Spleen (tissue), 7 donors: ENCODE data around the gene FAM120AOS.

Experiments used
- CTCF ChIP-seq, 11 experiments: fragments of 200-600 bp in 7 of 11; fragments of 450-650 bp in 4 of 11; sonication (generic) in 4 of 11; IDR thresholded peaks in 8 of 11; conservative IDR thresholded peaks in 3 of 11; 1 replicate in 7 of 11; 2 replicates in 4 of 11; pipeline versions ENCODE4 v1.4.0 to v1.8.0; 2016 to 2021; ENCODE audit warnings: antibody characterized with exemption in 11 of 11, inconsistent platforms in 4 of 11, mild to moderate bottlenecking in 1 of 11
- POLR2A ChIP-seq, 3 donors: fragments of 450-650 bp; IDR thresholded peaks; one replicate each; pipeline ENCODE4 v1.5.1; 2017; ENCODE audit warnings: antibody characterized with exemption in 3 of 3, mild to moderate bottlenecking in 1 of 3
- POLR2AphosphoS5 ChIP-seq, 3 donors: sonication (generic); formaldehyde crosslinking; IDR thresholded peaks; one replicate each; pipeline ENCODE4 v1.5.1; 2017; ENCODE audit warnings: antibody characterized with exemption in 3 of 3
- donor health status: DM: no; HTN: no; CAD: no; lungs with moderate emphysema.
- donor health status: DM: no; HTN: no; CAD: no.
- donor health status: DM: no; HTN: no; CAD: no.

- no peak for TF ChIP-seq CTCF (IDR thresholded peaks at IDR 0.05 in 8 of 11, conservative IDR thresholded peaks at IDR 0.05 in 3 of 11)
- TF ChIP-seq POLR2AphosphoS5 (IDR thresholded peaks at IDR 0.05) = no peak
- no peak for TF ChIP-seq POLR2A (IDR thresholded peaks at IDR 0.05)
Observed at GRCh38 chr9:93452710-93453046, 703 bp downstream of the FAM120AOS start.
